ENCODE data around the gene MAP3K14. TPM values are rescaled to one million over a fixed set of nuclear protein-coding genes. Genes with fewer than 3 reads are reported as not detected.

MAP3K14 gene
- total RNA-seq, 2 donors from 2014 or later: 6.5 to 9.9 TPM

DNA sequence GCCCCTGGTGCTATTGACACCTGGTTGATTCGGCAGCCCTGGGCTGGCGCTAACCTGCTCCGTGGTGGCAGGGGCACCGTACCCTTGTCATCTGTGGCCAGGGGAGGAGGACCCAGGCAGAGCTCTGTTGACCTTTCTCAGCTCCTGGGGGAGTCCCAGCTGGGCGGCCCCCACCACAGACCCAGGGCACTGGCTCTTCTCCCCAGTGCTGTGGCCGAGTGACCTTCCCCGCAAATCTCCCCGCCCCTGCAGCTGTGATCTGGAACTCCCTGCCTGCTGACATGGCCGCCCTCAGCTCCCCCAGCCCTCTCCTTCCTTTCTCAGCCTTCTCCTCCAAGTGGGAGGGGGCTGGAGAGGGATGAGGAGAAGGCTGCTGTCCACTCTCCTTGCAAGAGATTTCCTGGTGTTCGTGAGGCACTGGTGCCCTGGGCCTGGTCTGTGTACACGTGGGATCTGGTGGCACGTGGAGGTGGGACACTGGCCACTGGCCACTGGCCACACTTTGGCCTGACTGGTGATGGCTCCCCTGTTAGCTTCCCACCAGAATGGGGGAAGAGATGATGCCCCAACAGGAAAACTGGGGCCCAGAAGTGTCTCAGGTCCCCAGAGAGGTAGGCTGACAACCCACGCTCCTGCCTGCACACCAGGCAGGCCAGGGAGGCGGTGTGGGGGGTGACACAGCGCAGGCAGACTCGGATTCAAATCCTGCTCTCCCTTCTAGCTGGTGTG lies 87.0 kb downstream of the MAP3K14 start:
- peaks cover 25% of the 10 kb centered on the region for H3K4me1 ChIP-seq
- H3K4me3 ChIP-seq: no peak overlapping the region
- WGBS, 2 donors: 80 to 87% methylated on average over 6 to 15 of the region's 16 CpGs
- no peaks in the 10 kb centered on the region for H3K27me3 ChIP-seq
- H3K36me3 ChIP-seq (replicated peaks in 1 of 2; ENCODE audit: insufficient read depth in 1 of 2, low read depth in 2 of 2): no peaks in the 10 kb centered on the region
- no peaks in the 10 kb centered on the region for H3K9me3 ChIP-seq
- H3K27ac ChIP-seq: peak overlapping the region in 2 of 4 donors; percentile 25 to 74
- ATAC-seq (no peak), DNase-seq (no peak)
- TF ChIP-seq POLR2A (IDR thresholded peaks at IDR 0.05): no peak
- TF ChIP-seq, protein P1, sequence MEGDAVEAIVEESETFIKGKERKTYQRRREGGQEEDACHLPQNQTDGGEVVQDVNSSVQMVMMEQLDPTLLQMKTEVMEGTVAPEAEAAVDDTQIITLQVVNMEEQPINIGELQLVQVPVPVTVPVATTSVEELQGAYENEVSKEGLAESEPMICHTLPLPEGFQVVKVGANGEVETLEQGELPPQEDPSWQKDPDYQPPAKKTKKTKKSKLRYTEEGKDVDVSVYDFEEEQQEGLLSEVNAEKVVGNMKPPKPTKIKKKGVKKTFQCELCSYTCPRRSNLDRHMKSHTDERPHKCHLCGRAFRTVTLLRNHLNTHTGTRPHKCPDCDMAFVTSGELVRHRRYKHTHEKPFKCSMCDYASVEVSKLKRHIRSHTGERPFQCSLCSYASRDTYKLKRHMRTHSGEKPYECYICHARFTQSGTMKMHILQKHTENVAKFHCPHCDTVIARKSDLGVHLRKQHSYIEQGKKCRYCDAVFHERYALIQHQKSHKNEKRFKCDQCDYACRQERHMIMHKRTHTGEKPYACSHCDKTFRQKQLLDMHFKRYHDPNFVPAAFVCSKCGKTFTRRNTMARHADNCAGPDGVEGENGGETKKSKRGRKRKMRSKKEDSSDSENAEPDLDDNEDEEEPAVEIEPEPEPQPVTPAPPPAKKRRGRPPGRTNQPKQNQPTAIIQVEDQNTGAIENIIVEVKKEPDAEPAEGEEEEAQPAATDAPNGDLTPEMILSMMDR (IDR thresholded peaks at IDR 0.05): no peak
- intact Hi-C loops (cut with DNase I): no loop called here

DNA sequence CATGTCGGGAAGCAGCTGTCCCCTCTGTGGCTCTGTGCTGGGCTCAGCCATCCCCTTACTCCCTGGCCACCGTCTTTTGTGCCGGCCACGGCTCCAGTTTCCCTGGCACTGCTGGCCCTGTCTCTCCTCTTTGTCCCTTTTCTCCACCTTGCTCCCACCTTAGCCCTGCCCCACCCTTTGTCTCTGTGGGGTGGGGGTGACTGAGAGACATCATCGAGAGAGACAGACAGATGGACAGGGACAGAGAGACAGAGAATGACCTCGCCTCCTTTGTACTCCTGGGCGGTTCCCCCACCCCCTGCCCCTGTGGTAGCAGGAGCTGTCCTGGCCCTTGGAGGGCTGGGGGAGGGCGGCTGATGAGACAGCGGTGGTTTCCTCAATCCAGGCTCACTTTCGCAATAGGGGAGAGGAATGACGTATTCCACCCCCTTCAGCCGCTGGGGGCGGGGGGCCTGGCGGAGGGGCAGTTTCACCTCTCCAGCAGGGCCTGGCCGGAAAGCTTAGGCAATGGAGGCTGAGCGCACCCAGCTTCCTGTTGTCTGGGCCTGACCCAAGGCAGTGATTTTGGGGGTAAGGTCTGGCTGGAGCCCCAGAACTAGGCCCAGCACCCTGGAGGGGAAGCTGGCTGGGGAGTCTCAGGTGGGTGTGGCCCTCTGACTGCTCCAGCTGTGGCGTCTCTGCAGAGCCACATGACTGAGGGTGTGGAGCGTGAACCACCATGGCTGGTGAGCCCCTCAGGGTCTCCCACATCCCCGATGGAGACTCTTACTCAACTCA lies 87.9 kb downstream of the MAP3K14 start:
- peak; percentile 39 for ATAC-seq
- Histone ChIP-seq H3K36me3 (replicated peaks in 1 of 2; ENCODE audit: insufficient read depth in 1 of 2, low read depth in 2 of 2) (no peaks in the 10 kb centered on the region), H3K27me3 (no peaks in the 10 kb centered on the region), H3K4me3 (no peak overlapping the region), H3K4me1 (peaks cover 25% of the 10 kb centered on the region), H3K9me3 (no peaks in the 10 kb centered on the region), H3K27ac (peak overlapping the region in 3 of 4 donors; percentile 40 to 74 (median 45))
- 50 to 69% methylated on average over 14 to 19 of the region's 19 CpGs for WGBS, 2 donors
- peak; percentile 50 to 86 (median 59) for DNase-seq
- TF ChIP-seq POLR2A (IDR thresholded peaks at IDR 0.05): peak in 1 of 3 donors; percentile 2
- TF ChIP-seq, protein P1 (IDR thresholded peaks at IDR 0.05): no peak
- intact Hi-C loops (cut with DNase I): no loop called here

DNA sequence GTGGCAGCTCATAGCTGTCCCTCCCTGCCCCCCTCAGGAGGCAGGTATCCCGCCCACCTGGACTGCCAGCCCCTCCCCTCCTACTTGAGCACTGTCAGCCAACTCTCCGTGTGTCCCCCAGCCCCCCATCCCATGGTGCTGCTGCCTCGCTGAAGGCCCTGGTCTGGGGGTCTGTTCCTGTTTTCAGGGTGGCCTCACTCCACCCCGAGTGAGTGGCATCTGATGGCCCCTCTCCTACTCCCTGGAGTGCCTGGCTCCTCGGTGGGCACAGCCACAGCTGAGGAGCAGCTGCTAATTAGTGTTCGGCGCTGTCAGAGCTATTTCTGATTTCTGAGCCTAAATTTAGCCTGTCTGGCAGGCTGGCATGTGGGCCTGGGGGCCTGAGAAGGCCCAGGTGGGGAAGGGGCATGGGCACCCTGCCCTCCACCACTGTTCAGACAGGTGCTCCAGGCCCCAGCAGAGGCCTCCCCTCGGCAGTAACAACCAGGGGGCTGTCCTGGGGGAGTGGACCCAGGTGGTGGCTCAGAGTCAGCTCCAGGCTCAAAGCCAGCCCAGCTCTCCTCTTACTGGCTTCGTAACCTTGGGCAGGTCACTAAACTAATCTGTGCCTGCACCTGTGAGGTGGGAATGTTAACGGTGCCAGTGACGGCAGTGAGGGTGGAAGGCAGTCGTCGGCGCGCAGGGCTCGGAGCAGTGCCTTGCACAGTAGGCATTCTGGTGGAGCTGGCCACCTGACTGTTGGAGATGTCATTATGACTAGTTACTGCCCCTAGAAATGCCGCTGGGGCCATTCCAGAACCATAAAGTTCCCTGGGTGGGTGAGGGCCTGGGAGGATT lies 88.7 kb downstream of the MAP3K14 start:
- ATAC-seq: peak; percentile 25
- H3K36me3 ChIP-seq (replicated peaks in 1 of 2; ENCODE audit: insufficient read depth in 1 of 2, low read depth in 2 of 2): no peaks in the 10 kb centered on the region
- WGBS, 2 donors: 19 to 23% methylated on average over 8 to 17 of the region's 17 CpGs
- peak in 3 of 4 donors; percentile 57 to 77 (median 77) for DNase-seq
- H3K9me3 ChIP-seq: no peaks in the 10 kb centered on the region
- peak overlapping the region in 3 of 4 donors; percentile 40 to 74 (median 45) for H3K27ac ChIP-seq
- peaks cover 25% of the 10 kb centered on the region for H3K4me1 ChIP-seq
- intact Hi-C loops (cut with DNase I): no loop called here
- H3K4me3 ChIP-seq: no peak overlapping the region
- no peak for TF ChIP-seq POLR2A (IDR thresholded peaks at IDR 0.05)
- TF ChIP-seq, protein P1 (IDR thresholded peaks at IDR 0.05): no peak
- H3K27me3 ChIP-seq: no peaks in the 10 kb centered on the region

DNA sequence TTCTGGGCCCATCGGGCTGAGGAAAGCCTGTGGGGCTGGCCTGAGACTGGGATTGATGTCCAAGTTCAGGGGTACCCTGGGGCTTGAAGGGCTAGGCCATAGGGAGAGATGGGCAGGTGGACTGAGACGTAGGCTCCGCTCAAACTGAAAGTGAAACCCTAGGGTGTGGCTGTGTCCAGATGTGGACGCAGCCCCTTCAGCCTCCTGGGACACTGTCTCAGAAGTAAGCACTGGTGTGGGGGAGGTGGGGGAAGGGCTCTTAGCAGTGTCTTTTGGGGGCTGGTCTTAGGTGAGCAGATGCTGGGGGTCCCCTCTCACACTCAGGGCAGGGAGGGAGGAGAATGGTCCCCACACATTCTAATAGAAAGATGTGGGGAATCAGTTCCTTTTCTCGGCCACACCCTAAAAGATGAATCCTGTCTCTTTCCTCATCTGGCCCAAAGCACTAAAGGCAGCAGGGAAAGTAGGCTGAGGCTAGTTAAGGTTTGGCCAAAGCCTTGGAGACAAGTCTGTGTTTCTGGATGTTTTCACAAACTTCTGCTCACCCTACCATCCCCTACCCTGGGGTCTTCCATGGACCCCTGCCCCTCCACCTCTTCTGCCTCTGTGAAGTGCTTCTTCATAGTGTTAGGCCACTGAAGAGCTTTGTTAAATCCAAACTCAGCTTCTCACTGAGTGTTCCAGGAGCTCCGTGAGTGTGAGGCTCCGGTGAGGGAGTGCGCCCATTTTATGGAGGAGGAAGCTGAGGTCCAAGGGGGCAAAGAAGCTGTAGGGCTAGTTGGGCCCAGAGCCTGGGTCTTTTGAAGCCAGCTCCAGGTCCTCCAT lies 89.5 kb downstream of the MAP3K14 start:
- DNase-seq (no peak), ATAC-seq (no peak)
- H3K27me3 ChIP-seq: peaks cover 0 to 2% of the 10 kb centered on the region in 2 donors
- H3K36me3 ChIP-seq (replicated peaks in 1 of 2; ENCODE audit: insufficient read depth in 1 of 2, low read depth in 2 of 2): no peaks in the 10 kb centered on the region
- no peak overlapping the region for H3K4me3 ChIP-seq
- intact Hi-C loops (cut with DNase I): no loop called here
- H3K9me3 ChIP-seq: no peaks in the 10 kb centered on the region
- peaks cover 27% of the 10 kb centered on the region for H3K4me1 ChIP-seq
- peak overlapping the region in 3 of 4 donors; percentile 40 to 74 (median 51) for H3K27ac ChIP-seq
- 75 to 87% methylated on average over 8 of the region's 8 CpGs for WGBS, 2 donors
- no peak for TF ChIP-seq POLR2A (IDR thresholded peaks at IDR 0.05)
- TF ChIP-seq, protein P1 (IDR thresholded peaks at IDR 0.05): no peak
